AG04450 (cell line): ENCODE results near the gene PPL. TPM values are rescaled to one million over a fixed set of nuclear protein-coding genes. Genes with fewer than 3 reads are reported as not detected.

Experiments used
- CTCF ChIA-PET: fragments of 300-600, 350-600 bp; formaldehyde crosslinking; extraction: SDS; loops from one replicate; lab custom pipeline; 2022; ENCODE audit warnings: antibody characterized with exemption, inconsistent platforms; lab: Charles Lee
- POLR2A ChIA-PET: fragments of 350-600 bp; formaldehyde crosslinking; extraction: SDS; loops from one replicate; lab custom pipeline; 2021; ENCODE audit warnings: antibody characterized with exemption, inconsistent platforms; lab: Yijun Ruan, JAX
- DNase-seq: peaks from one replicate; pipeline ENCODE4 v3.0.0-alpha.2; 2011; ENCODE audit warnings: low read depth, low spot score
- H3K27ac ChIP-seq: one replicate; pipeline ENCODE4 v1.5.1; 2012; ENCODE audit warnings: low read depth, low read length, control low read depth
- H3K27me3 ChIP-seq: one replicate; pipeline ENCODE4 v1.6.0; 2012; ENCODE audit warnings: low read length; ENCODE audit not compliant: control insufficient read depth, insufficient read depth
- H3K4me3 ChIP-seq: 2 replicates; pipeline ENCODE4 v1.5.1; 2011; ENCODE audit warnings: mild to moderate bottlenecking, low read depth, low read length, control low read depth
- H3K9me3 ChIP-seq: 2 replicates; pipeline ENCODE4 v1.5.1; 2012; ENCODE audit warnings: low read length; ENCODE audit not compliant: control insufficient read depth, insufficient read depth
- CTCF ChIP-seq: IDR thresholded peaks from 2 replicates; pipeline ENCODE4 v1.5.1; 2011; ENCODE audit warnings: low read depth, low read length, control low read depth, inconsistent platforms
- polyA minus RNA-seq: library from RNA; depleted of rRNA, polyadenylated mRNA; stranded (reverse); fragments of >200 nt; gene quantifications from 2 replicates; pipeline ENCODE4 v1.2.3, GENCODE V29; 2011; rRNA and poly(A)+ RNA removed
- polyA plus RNA-seq: library from polyadenylated mRNA; depleted of rRNA; stranded (reverse); fragments of >200 nt; gene quantifications from 2 replicates; pipeline ENCODE4 v1.2.3, GENCODE V29; 2011; rRNA removed

The PPL gene
- 2.0 and 2.2 TPM in 2 replicates for polyA plus RNA-seq
- 2.9 and 3.9 TPM in 2 replicates for polyA minus RNA-seq

DNA sequence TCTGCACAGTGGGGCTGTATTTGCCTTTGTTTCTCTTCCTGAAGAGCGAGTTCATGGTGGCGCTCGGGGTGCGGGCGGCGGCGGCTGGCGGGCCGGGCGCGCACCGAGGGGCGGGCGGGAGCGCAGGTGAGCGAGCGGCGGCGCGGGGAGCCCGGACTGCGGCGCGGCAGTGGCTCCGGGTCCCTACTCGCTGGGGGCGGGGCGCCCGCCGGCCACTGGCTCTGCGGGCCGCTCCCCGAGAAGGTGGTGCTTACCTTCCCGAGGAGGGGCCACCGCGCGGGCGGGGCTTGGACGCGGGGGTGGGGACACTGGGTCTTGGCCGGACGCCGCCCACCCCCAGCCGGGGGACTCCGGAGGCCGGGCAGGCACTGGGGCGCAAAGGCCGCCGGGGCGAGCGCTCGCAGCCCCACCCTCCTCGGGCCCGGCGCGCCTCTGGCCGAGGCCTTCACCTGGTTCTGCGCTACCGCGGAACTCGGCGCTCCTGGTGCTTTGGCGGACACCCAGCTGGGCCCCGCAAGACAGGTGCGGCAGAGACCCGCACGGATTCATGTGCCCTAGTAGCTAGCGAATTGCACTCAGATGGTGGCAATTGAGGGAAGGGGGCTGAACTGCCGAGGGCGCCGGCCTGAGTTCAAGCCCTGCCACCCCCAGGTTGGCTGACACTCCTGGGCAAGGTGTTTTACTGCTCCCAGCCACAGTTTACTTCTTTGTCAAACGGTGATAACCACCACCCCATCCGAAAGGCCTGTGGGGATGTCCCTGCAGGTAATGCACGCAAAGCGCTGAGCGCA lies at the start of gene PPL:
Gene PPL, minus strand, starts transcription at position 158 of the 791 bp plus-strand sequence. Its CDS starts 103 bp downstream, at position 55.
- peaks cover 34% of the 10 kb centered on the region for H3K27me3 ChIP-seq
- H3K4me3 ChIP-seq = peak within 1 kb of the TSS; percentile 61
- H3K27ac ChIP-seq = no peak within 1 kb of the TSS
- no peak for TF ChIP-seq CTCF
- ChIA-PET CTCF (interaction anchor here (1.0 kb wide), 1 partner anchor 18 kb away, joined by 3 read pairs; no protein-coding TSS in a partner anchor), POLR2A (interaction anchor here (0.5 to 0.9 kb wide), 2 partner anchors 19 to 101 kb away, joined by 3 read pairs; no protein-coding TSS in a partner anchor)
- no peak for DNase-seq
- no peaks in the 10 kb centered on the region for H3K9me3 ChIP-seq

- Histone ChIP-seq H3K27ac (no peak overlapping the region), H3K27me3 (peaks cover 40% of the 10 kb centered on the region), H3K9me3 (no peaks in the 10 kb centered on the region; the same call in none of the 2 replicates), H3K4me3 (no peak overlapping the region)
- ChIA-PET POLR2A (no interaction called here), CTCF (no interaction called here)
- DNase-seq = no peak
- TF ChIP-seq CTCF = no peak
These were observed 47.4 kb upstream of the PPL start for GRCh38 chr16:4984174-4984990.

GRCh38 chr16:4982056-4982867 lies 45.3 kb upstream of the PPL start:
- Histone ChIP-seq H3K27me3 (peaks cover 22% of the 10 kb centered on the region), H3K27ac (no peak overlapping the region), H3K9me3 (no peaks in the 10 kb centered on the region; the same call in 1 of the 2 replicates), H3K4me3 (no peak overlapping the region)
- POLR2A ChIA-PET = no interaction called here
- no peak for TF ChIP-seq CTCF
- CTCF ChIA-PET = no interaction called here
- DNase-seq = no peak

DNA sequence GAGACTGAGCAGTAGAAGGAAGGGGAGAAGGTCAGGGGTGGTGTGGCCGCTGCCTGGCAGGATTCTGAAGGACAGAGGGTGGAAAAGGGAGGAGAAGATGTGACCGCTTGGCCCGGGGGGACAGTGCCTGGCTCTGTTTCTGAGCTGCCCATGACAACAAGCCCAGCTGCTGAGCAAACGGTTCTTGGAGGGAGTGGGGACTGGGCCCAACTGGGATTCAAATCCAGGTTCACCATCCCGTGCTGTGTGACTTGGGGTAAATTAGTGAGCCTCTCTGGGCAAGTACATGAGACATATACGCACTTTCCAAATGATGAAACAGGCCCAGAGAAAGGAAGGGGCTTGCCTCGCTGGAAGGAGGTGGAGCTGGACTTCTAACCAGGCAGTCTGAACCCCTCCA lies 44.5 kb upstream of the PPL start:
- H3K27ac ChIP-seq = no peak overlapping the region
- no peak overlapping the region for H3K4me3 ChIP-seq
- peaks cover 17% of the 10 kb centered on the region for H3K27me3 ChIP-seq
- ChIA-PET CTCF (interaction anchor here (0.5 kb wide), 1 partner anchor 14 kb away, joined by 5 read pairs; no protein-coding TSS in a partner anchor), POLR2A (interaction anchor here (0.6 kb wide), 1 partner anchor 25 kb away, joined by 3 read pairs; no protein-coding TSS in a partner anchor)
- DNase-seq = no peak
- TF ChIP-seq CTCF = no peak
- no peaks in the 10 kb centered on the region for H3K9me3 ChIP-seq
